HepG2 (cell line): ENCODE measurements around the gene TREH. TPM values are rescaled to one million over a fixed set of nuclear protein-coding genes. Genes with fewer than 3 reads are reported as not detected.

ENCODE experiments used
- DBP ChIP-seq: sonication (generic); formaldehyde crosslinking; IDR thresholded peaks from 2 replicates; pipeline ENCODE4 v1.4.0; 2020; ENCODE audit warnings: missing genetic modification reagents; ENCODE audit errors: not compliant biosample characterization
- DMTF1 ChIP-seq: sonication (generic); formaldehyde crosslinking; IDR thresholded peaks from 2 replicates; pipeline ENCODE4 v1.4.0; 2020; ENCODE audit warnings: mild to moderate bottlenecking, missing genetic modification reagents
- KLF13 ChIP-seq: sonication (generic); formaldehyde crosslinking; IDR thresholded peaks from 2 replicates; pipeline ENCODE4 v1.4.0; 2020; ENCODE audit warnings: mild to moderate bottlenecking, missing genetic modification reagents
- MTERF4 ChIP-seq: sonication (generic); formaldehyde crosslinking; IDR thresholded peaks from 2 replicates; pipeline ENCODE4 v1.8.0; 2023; ENCODE audit warnings: mild to moderate bottlenecking, missing genetic modification reagents
- SKI ChIP-seq: fragments of 450-650 bp; IDR thresholded peaks from one replicate; pipeline ENCODE4 v1.6.1; 2018; ENCODE audit warnings: mild to moderate bottlenecking; ENCODE audit not compliant: partially characterized antibody
- SNAI1 ChIP-seq: sonication (generic); formaldehyde crosslinking; IDR thresholded peaks from 2 replicates; pipeline ENCODE4 v1.5.0; 2020; ENCODE audit warnings: mild to moderate bottlenecking, missing genetic modification reagents, borderline replicate concordance
- TERF1 ChIP-seq: sonication (generic); formaldehyde crosslinking; IDR thresholded peaks from 2 replicates; pipeline ENCODE4 v1.8.0; 2022; ENCODE audit warnings: mild to moderate bottlenecking, missing genetic modification reagents, moderate library complexity
- THAP11 ChIP-seq: IDR thresholded peaks from 2 replicates; pipeline ENCODE4 v1.6.1; 2016; ENCODE audit warnings: missing biosample characterization, missing genetic modification reagents
- TMF1 ChIP-seq: sonication (generic); formaldehyde crosslinking; IDR thresholded peaks from 2 replicates; pipeline ENCODE4 v1.8.1; 2022; ENCODE audit warnings: low read depth, missing genetic modification reagents
- TRIM22 ChIP-seq: fragments of 450-650 bp; IDR thresholded peaks from 2 replicates; pipeline ENCODE4 v1.6.1; 2017
- ZFP36 ChIP-seq: fragments of 150-350 bp; IDR thresholded peaks from 2 replicates; pipeline ENCODE4 v1.6.1; 2018; ENCODE audit warnings: borderline replicate concordance, low read length, low read depth; ENCODE audit not compliant: partially characterized antibody
- ZNF512B ChIP-seq: sonication (generic); formaldehyde crosslinking; IDR thresholded peaks from 2 replicates; pipeline ENCODE4 v1.5.1; 2020; ENCODE audit warnings: missing genetic modification reagents, mild to moderate bottlenecking, borderline replicate concordance
- ZNF564 ChIP-seq: sonication (generic); formaldehyde crosslinking; IDR thresholded peaks from 2 replicates; pipeline ENCODE4 v1.8.1; 2023; ENCODE audit warnings: mild to moderate bottlenecking, missing genetic modification reagents
- ZNF574 ChIP-seq: sonication (generic); formaldehyde crosslinking; IDR thresholded peaks from 2 replicates; pipeline ENCODE4 v1.4.0; 2020; ENCODE audit warnings: missing genetic modification reagents
- ZNF652 ChIP-seq: IDR thresholded peaks from 2 replicates; pipeline ENCODE4 v1.6.1; 2016; ENCODE audit warnings: low read depth, borderline replicate concordance
- polyA plus RNA-seq, 8 experiments: library from polyadenylated mRNA; depleted of rRNA in 3 of 8; stranded (reverse) in 7 of 8; unstranded in 1 of 8; fragments of >200 nt; fragmentation: Illumina TruSeq in 4 of 8; extraction: Trizol in 4 of 8; gene quantifications; 2 replicates each; pipeline versions ENCODE4 v1.2.1 to v1.2.3, GENCODE V29; 2011 to 2016; ENCODE audit warnings: low read depth in 4 of 8, missing spikeins in 1 of 8, mixed read lengths in 1 of 8; ENCODE audit not compliant: insufficient read depth in 1 of 8
- total RNA-seq, 5 experiments: library from RNA; depleted of rRNA; stranded (reverse); fragments of >200 nt; fragmentation: Illumina TruSeq; extraction: Trizol; gene quantifications; 2 replicates each; pipeline ENCODE4 v1.2.3, GENCODE V29; 2016; ENCODE audit warnings: low read depth in 1 of 5

TREH gene
- total and polyA plus RNA-seq, 2 of the 13 experiments (the other 11 are each of a cell fraction or from before 2014, with no cell fraction given) = 0.53 to 0.86 TPM

- no peak for TF ChIP-seq TERF1
- TF ChIP-seq ZNF564 (CRISPR knock-in tag) = peak; percentile 51; the same call in 1 of the 2 replicates
- TF ChIP-seq ZNF512B = no peak
- TF ChIP-seq DMTF1 = no peak
- TF ChIP-seq MTERF4 (CRISPR knock-in tag) = no peak; the same call in 1 of the 2 replicates
- TF ChIP-seq DBP (CRISPR knock-in tag) = no peak
- no peak for TF ChIP-seq KLF13 (CRISPR knock-in tag)
- TF ChIP-seq ZNF574 (CRISPR knock-in tag) = peak; percentile 86
- TF ChIP-seq ZNF652 = no peak
- no peak for TF ChIP-seq SKI
- no peak for TF ChIP-seq TRIM22
- TF ChIP-seq ZFP36 = no peak
- TF ChIP-seq TMF1 (CRISPR knock-in tag) = no peak; the same call in 1 of the 2 replicates
- no peak for TF ChIP-seq SNAI1
- peak; percentile 42 for TF ChIP-seq THAP11 (CRISPR knock-in tag)
Observed at GRCh38 chr11:118689852-118690552, 10.6 kb upstream of the TREH start (continued).
